ENCODE data around the gene KCNIP3. TPM values are rescaled to one million over a fixed set of nuclear protein-coding genes. Genes with fewer than 3 reads are reported as not detected.

KCNIP3 gene
- total RNA-seq, 1 donor from 2014 or later, result 7.2 TPM

DNA sequence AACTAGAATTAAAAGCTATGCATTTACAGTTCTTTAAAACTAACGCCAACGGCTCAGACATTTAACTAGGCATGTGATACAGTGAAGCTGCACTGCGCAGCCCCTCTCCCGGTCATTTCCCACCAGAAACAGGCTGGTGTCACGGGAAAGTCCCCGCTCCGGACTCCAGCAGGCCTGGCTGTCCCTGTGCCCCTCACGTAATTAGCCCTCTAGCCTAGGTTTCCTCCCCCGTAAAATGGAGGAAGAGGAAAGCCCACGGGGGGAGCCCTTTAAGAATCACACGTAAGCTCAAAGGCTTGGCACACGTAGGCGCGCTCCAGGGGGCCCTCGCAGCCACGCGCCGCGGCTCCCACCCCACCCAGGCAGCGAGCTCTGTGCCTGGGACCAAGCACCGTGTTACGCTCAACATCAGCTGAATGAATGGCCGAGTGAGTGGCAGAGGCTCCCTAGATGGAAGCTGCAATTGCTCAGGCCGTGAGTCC lies 48.0 kb downstream of the KCNIP3 start:
- Histone ChIP-seq H3K36me3 (ENCODE audit: control insufficient read depth, insufficient read depth, low read length) (no peaks in the 10 kb centered on the region), H3K4me3 (ENCODE audit: low read depth, low read length) (peak overlapping the region; percentile 44), H3K27me3 (ENCODE audit: control insufficient read depth, insufficient read depth, low read length) (no peaks in the 10 kb centered on the region)
- DNase-seq (ENCODE audit: low read depth), result no peak
- TF ChIP-seq, protein P1, sequence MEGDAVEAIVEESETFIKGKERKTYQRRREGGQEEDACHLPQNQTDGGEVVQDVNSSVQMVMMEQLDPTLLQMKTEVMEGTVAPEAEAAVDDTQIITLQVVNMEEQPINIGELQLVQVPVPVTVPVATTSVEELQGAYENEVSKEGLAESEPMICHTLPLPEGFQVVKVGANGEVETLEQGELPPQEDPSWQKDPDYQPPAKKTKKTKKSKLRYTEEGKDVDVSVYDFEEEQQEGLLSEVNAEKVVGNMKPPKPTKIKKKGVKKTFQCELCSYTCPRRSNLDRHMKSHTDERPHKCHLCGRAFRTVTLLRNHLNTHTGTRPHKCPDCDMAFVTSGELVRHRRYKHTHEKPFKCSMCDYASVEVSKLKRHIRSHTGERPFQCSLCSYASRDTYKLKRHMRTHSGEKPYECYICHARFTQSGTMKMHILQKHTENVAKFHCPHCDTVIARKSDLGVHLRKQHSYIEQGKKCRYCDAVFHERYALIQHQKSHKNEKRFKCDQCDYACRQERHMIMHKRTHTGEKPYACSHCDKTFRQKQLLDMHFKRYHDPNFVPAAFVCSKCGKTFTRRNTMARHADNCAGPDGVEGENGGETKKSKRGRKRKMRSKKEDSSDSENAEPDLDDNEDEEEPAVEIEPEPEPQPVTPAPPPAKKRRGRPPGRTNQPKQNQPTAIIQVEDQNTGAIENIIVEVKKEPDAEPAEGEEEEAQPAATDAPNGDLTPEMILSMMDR (IDR thresholded peaks at IDR 0.05; ENCODE audit: insufficient read depth, low read length, poor library complexity, severe bottlenecking), result no peak

DNA sequence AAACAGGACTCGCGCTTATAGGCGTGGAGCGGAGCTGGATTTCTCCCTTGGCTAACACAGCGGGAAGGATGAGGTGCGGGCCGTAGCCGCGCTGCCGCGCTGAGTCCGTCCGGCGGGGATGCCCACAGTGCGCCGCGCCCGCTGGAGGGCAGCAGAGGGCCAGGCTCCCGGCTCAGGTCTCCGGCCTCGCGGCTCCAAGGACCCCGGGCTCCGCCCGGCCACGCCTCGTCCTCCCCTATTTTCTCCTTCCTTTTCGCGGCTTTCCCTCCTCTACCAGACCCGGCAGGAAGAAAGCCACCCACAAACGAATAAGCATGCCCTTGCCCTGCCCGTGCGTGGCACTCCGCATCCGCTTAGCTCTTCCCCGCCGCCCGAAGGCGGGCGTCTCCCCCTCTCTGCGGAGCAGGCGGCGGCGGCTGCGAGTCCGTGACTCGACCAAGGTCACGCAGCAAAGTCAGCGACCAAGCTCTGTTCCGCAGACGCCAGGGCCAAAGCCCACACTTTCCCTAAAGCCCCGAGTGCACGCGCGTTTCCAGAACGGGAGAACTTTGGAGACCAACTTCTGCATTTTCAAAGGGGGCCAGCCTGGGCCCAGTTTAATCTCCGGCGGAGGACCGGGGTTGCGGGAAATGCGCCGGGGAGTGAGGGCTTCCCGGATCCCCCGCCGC lies 48.5 kb downstream of the KCNIP3 start:
- TF ChIP-seq, protein P1 (IDR thresholded peaks at IDR 0.05; ENCODE audit: insufficient read depth, low read length, poor library complexity, severe bottlenecking), result peak; percentile 58
- Histone ChIP-seq H3K27me3 (ENCODE audit: control insufficient read depth, insufficient read depth, low read length) (no peaks in the 10 kb centered on the region), H3K4me3 (ENCODE audit: low read depth, low read length) (peak overlapping the region; percentile 44), H3K36me3 (ENCODE audit: control insufficient read depth, insufficient read depth, low read length) (no peaks in the 10 kb centered on the region)
- no peak for DNase-seq (ENCODE audit: low read depth)

DNA sequence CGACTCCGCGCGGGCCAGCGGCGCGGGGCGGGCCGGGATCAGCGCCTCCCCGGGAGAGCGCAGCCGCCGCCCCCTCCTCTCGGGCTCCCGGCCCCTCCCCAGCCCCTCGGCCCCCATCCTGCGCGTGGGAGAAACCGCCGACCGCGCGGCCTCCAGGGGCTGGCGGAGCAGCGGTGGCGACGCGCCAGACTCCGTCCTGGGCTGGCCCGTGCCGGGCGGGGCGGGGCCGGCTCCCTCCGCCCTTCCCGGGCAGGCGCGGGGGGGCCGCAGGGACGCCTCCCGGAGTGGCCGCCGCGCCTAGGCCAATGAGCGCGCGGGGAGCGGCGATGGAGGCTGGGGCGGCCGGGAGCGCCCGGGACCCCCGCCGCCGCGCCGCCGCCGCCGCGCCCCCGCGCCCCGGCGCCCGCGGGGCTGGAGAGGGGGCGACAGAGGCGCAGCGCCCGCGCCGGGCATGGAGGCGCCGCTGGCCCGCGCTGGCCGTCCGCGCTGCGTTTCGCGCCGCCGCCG lies 49.1 kb downstream of the KCNIP3 start:
- no peak for DNase-seq (ENCODE audit: low read depth)
- TF ChIP-seq, protein P1 (IDR thresholded peaks at IDR 0.05; ENCODE audit: insufficient read depth, low read length, poor library complexity, severe bottlenecking), result no peak
- Histone ChIP-seq H3K36me3 (ENCODE audit: control insufficient read depth, insufficient read depth, low read length) (no peaks in the 10 kb centered on the region), H3K27me3 (ENCODE audit: control insufficient read depth, insufficient read depth, low read length) (no peaks in the 10 kb centered on the region), H3K4me3 (ENCODE audit: low read depth, low read length) (peak overlapping the region; percentile 44)

DNA sequence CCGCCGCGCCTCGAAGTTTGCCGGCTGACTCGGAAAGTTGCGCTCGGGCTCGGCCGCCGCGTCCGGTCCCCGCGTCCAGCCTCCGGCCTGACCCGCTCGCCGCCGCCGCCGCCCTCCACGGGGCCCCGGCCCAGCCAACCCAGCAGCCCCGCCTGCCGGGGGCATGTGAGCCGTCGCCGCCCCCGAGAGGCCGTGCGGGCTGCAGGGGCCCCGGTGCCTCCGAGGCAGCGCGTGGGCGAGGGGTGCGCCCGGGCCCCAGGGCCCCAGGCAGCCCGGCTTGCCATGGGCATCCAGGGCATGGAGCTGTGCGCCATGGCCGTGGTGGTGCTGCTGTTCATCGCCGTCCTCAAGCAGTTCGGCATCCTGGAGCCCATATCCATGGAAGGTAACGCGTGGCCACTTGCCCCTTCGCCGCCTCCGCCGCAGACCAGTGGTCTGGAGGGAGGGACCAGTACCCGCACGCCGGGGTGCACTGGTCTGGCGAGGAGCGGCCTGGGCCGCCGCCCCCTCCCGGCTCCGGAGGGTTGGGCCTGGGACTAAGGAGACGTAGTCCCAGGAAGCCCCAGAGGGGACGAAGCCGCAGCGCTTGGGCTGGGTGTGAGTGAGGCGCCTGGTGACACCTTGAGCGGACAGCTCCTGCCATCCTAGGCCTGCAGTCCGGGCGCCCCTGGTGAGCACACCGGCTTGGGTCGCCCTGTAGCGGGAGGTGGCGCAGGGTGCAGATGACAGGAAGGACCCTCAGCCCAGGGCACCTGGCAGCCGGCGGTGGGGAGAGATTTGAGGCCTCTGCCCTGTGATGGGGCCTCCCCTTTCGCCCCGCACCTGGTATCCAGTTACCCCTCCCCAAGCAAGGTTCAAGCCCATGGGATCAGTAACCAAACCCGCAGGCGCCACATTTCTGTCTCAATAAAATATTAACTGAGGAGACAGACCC lies 49.9 kb downstream of the KCNIP3 start:
- H3K27me3 ChIP-seq (ENCODE audit: control insufficient read depth, insufficient read depth, low read length), result no peaks in the 10 kb centered on the region
- TF ChIP-seq, protein P1 (IDR thresholded peaks at IDR 0.05; ENCODE audit: insufficient read depth, low read length, poor library complexity, severe bottlenecking), result no peak
- H3K36me3 ChIP-seq (ENCODE audit: control insufficient read depth, insufficient read depth, low read length), result no peaks in the 10 kb centered on the region
- DNase-seq (ENCODE audit: low read depth), result no peak
- peak overlapping the region; percentile 44 for H3K4me3 ChIP-seq (ENCODE audit: low read depth, low read length)

DNA sequence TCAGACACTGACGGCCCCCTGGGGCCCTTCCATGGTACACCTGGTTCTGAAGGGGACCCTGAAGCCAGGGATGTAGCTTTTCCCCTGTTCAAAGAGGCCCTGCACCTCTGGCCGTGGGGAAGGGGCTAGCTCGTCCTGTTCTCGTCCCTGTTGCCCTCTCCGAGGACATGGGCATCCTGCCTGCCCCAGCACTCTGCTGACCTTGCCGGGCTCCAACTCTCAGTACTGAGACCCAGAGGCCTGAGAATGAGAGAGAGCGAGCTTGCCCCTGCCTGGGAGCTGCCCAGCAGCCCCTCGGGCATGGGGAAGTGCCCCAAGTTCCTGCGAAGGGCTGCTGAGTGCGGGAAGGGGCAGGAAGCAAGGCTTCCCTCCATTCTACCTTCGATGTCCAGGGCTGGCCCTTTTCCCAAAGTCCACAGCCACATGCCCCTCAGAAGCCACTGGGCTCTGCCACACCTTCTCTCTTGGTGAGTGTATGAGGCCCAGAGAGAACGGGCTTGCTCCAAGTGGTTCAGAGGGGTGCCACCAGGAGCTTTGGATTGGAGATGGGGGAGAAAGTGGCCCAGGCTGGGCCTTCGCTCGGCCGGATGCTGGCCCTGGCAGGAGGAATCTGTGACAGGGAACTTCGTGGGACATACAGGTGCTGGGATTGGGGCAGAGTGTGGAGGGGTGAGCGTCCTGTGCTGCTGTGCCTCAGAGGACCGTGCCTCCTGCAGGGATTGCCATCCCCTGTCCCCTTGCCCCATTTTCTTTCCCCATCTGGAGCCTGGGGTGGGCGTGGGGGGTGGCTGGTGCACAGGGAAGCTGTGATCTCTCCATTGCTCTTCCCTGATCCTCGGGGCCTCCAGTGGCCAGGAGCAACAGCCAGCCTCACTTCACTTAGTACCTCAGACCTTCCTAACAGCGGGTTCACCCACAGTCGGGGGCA lies 50.8 kb downstream of the KCNIP3 start:
- no peaks in the 10 kb centered on the region for H3K36me3 ChIP-seq (ENCODE audit: control insufficient read depth, insufficient read depth, low read length)
- H3K27me3 ChIP-seq (ENCODE audit: control insufficient read depth, insufficient read depth, low read length), result no peaks in the 10 kb centered on the region
- no peak for DNase-seq (ENCODE audit: low read depth)
- H3K4me3 ChIP-seq (ENCODE audit: low read depth, low read length), result peak overlapping the region; percentile 44
- TF ChIP-seq, protein P1 (IDR thresholded peaks at IDR 0.05; ENCODE audit: insufficient read depth, low read length, poor library complexity, severe bottlenecking), result no peak

Data from kidney epithelial cell (primary cell).